ENCODE measurements around the gene DAZ1. TPM values are rescaled to one million over a fixed set of nuclear protein-coding genes. Genes with fewer than 3 reads are reported as not detected.

Gene DAZ1
- not detected in 5 replicates for total RNA-seq (2022; extraction: Qiagen RNA extraction; ENCODE audit: low read depth)

GRCh38 chrY:23198908-23199307, at the start of gene DAZ1:
Gene DAZ1, minus strand, starts transcription at chrY:23199008. Its CDS starts 208 bp downstream, at chrY:23198800.

GRCh38 chrY:23219233-23219632, 20.4 kb upstream of the DAZ1 start, which contains the start of gene DAZ2:
Gene DAZ2, plus strand, starts transcription at chrY:23219533. Its CDS starts 208 bp downstream, at chrY:23219741.

Other genes with a start within 250 kb of the DAZ1 start
- not detected in 5 replicates for gene BPY2, start 214.7 kb downstream of the DAZ1 start, total RNA-seq (2022; extraction: Qiagen RNA extraction; ENCODE audit: low read depth)
- not detected in 5 replicates for gene DAZ2, start 20.5 kb upstream of the DAZ1 start, total RNA-seq (2022; extraction: Qiagen RNA extraction; ENCODE audit: low read depth)

Data from A549 treated with CpdA at 1 μM for 4 hours (cell line).